ENCODE results near the gene BCL2L12.
"Not testable (repeated sequence)": the region's sequence is repeated elsewhere in the genome, so short reads cannot be mapped to it uniquely, and the experiment has no call there.

Gene BCL2L12

GRCh38 chr19:49631610-49632192 is 34.0 kb upstream of the BCL2L12 start:
- Histone ChIP-seq H3K4me2 (ENCODE audit: insufficient read depth, low read length) (no peak overlapping the region), H3K27ac (ENCODE audit: low read length) (no peak overlapping the region), H3K9ac (ENCODE audit: low read depth, low read length) (no peak overlapping the region), H2AFZ (ENCODE audit: low read depth, low read length) (no peak overlapping the region), H3K9me3 (ENCODE audit: insufficient read depth, low read length, severe bottlenecking) (no peaks in the 10 kb centered on the region), H3K36me3 (ENCODE audit: insufficient read depth, low read length) (peaks cover 17% of the 10 kb centered on the region), H3K79me2 (ENCODE audit: insufficient read depth, low read length) (no peaks in the 10 kb centered on the region), H3K4me1 (ENCODE audit: insufficient read depth, low read length) (no peaks in the 10 kb centered on the region), H3K27me3 (ENCODE audit: insufficient read depth, low read length, poor library complexity) (no peaks in the 10 kb centered on the region), H4K20me1 (ENCODE audit: insufficient read depth, low read length) (no peaks in the 10 kb centered on the region; the same call in 1 of the 2 replicates), H3K4me3 (ENCODE audit: low read depth in 1 of 2, low read length in 2 of 2) (no peak overlapping the region)
- DNase-seq (no peak), ATAC-seq (ENCODE audit: insufficient read depth, low read depth) (no peak)
- no peak for TF ChIP-seq CTCF (IDR thresholded peaks at IDR 0.05; ENCODE audit: borderline replicate concordance, extremely low read depth, low read length, poor library complexity, severe bottlenecking)
- no peak for TF ChIP-seq EZH2 (IDR thresholded peaks at IDR 0.05; ENCODE audit: borderline replicate concordance, low read depth, low read length, severe bottlenecking)

DNA sequence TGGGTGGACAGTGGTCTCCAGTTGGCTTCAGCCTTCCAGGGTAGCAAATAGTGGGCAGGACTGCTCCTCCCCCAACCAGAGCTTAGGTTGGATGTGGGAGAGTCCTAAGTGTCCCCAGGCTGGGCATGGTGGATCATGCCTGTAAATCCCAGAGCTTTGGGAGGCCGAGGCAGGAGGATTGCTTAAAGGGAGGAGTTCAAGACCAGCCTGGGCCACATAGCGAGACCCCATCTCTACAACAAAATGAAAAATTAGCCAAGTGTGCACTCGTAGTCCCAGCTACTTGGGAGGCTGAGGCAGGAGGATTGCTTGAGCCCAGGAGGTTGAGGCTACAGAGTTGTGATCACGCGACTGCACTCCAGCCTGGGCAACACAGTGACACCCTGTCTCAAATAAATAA is 33.2 kb upstream of the BCL2L12 start:
- Histone ChIP-seq H3K4me1 (ENCODE audit: insufficient read depth, low read length) (no peaks in the 10 kb centered on the region), H3K27me3 (ENCODE audit: insufficient read depth, low read length, poor library complexity) (no peaks in the 10 kb centered on the region), H3K9ac (ENCODE audit: low read depth, low read length) (no peak overlapping the region)

GRCh38 chr19:49633273-49633672 is 32.5 kb upstream of the BCL2L12 start:
- not testable (repeated sequence) for H3K4me3 ChIP-seq (ENCODE audit: low read depth in 1 of 2, low read length in 2 of 2); H3K4me1 ChIP-seq (ENCODE audit: insufficient read depth, low read length); H2AFZ ChIP-seq (ENCODE audit: low read depth, low read length); H3K27me3 ChIP-seq (ENCODE audit: insufficient read depth, low read length, poor library complexity); H4K20me1 ChIP-seq (ENCODE audit: insufficient read depth, low read length); H3K27ac ChIP-seq (ENCODE audit: low read length); H3K9ac ChIP-seq (ENCODE audit: low read depth, low read length); H3K9me3 ChIP-seq (ENCODE audit: insufficient read depth, low read length, severe bottlenecking); DNase-seq; H3K4me2 ChIP-seq (ENCODE audit: insufficient read depth, low read length); H3K79me2 ChIP-seq (ENCODE audit: insufficient read depth, low read length); ATAC-seq (ENCODE audit: insufficient read depth, low read depth); H3K36me3 ChIP-seq (ENCODE audit: insufficient read depth, low read length)

More for the DNA sequence above, 33.2 kb upstream of the BCL2L12 start:
- ATAC-seq (ENCODE audit: insufficient read depth, low read depth) (no peak), DNase-seq (no peak)
- peaks cover 8% of the 10 kb centered on the region for H3K36me3 ChIP-seq (ENCODE audit: insufficient read depth, low read length)
- no peak overlapping the region for H3K4me2 ChIP-seq (ENCODE audit: insufficient read depth, low read length)
- no peak for TF ChIP-seq CTCF (IDR thresholded peaks at IDR 0.05; ENCODE audit: borderline replicate concordance, extremely low read depth, low read length, poor library complexity, severe bottlenecking)
- TF ChIP-seq EZH2 (IDR thresholded peaks at IDR 0.05; ENCODE audit: borderline replicate concordance, low read depth, low read length, severe bottlenecking), result no peak
- no peaks in the 10 kb centered on the region for H3K79me2 ChIP-seq (ENCODE audit: insufficient read depth, low read length)
- H3K4me3 ChIP-seq (ENCODE audit: low read depth in 1 of 2, low read length in 2 of 2), result no peak overlapping the region
- H2AFZ ChIP-seq (ENCODE audit: low read depth, low read length), result no peak overlapping the region
- H4K20me1 ChIP-seq (ENCODE audit: insufficient read depth, low read length), result no peaks in the 10 kb centered on the region; the same call in 1 of the 2 replicates
- H3K9me3 ChIP-seq (ENCODE audit: insufficient read depth, low read length, severe bottlenecking), result no peaks in the 10 kb centered on the region
- no peak overlapping the region for H3K27ac ChIP-seq (ENCODE audit: low read length)

GRCh38 chr19:49635530-49636232 is 30.1 kb upstream of the BCL2L12 start:
- Histone ChIP-seq H3K36me3 (ENCODE audit: insufficient read depth, low read length) (no peaks in the 10 kb centered on the region), H3K27ac (ENCODE audit: low read length) (no peak overlapping the region), H3K4me3 (ENCODE audit: low read depth in 1 of 2, low read length in 2 of 2) (no peak overlapping the region), H3K27me3 (ENCODE audit: insufficient read depth, low read length, poor library complexity) (no peaks in the 10 kb centered on the region), H3K4me1 (ENCODE audit: insufficient read depth, low read length) (peaks cover 7% of the 10 kb centered on the region), H4K20me1 (ENCODE audit: insufficient read depth, low read length) (no peaks in the 10 kb centered on the region; the same call in 1 of the 2 replicates), H2AFZ (ENCODE audit: low read depth, low read length) (no peak overlapping the region), H3K9ac (ENCODE audit: low read depth, low read length) (no peak overlapping the region), H3K4me2 (ENCODE audit: insufficient read depth, low read length) (no peak overlapping the region), H3K79me2 (ENCODE audit: insufficient read depth, low read length) (no peaks in the 10 kb centered on the region; the same call in 1 of the 2 replicates), H3K9me3 (ENCODE audit: insufficient read depth, low read length, severe bottlenecking) (no peaks in the 10 kb centered on the region)
- no peak for TF ChIP-seq EZH2 (IDR thresholded peaks at IDR 0.05; ENCODE audit: borderline replicate concordance, low read depth, low read length, severe bottlenecking)
- TF ChIP-seq CTCF (IDR thresholded peaks at IDR 0.05; ENCODE audit: borderline replicate concordance, extremely low read depth, low read length, poor library complexity, severe bottlenecking), result no peak
- DNase-seq (no peak), ATAC-seq (ENCODE audit: insufficient read depth, low read depth) (no peak)

Measured in DND-41 (cell line).